Endothelial cell of umbilical vein (primary cell): ENCODE data around the gene DPH7. TPM values are rescaled to one million over a fixed set of nuclear protein-coding genes. Genes with fewer than 3 reads are reported as not detected.

Source experiments
- BruUV-seq: library from RNA; stranded (reverse); fragments of 400-500 nt; replicated peaks from 2 replicates; lab custom pipeline; 2021; lab: Mats Ljungman, UMichigan
- CTCF ChIA-PET: fragments of 300-600, 350-600 bp; sonication (Branson Sonifier 250); formaldehyde crosslinking; loops from one replicate; lab custom pipeline; 2021; ENCODE audit warnings: antibody characterized with exemption, inconsistent platforms; lab: Charles Lee
- POLR2A ChIA-PET: fragments of 300-600, 350-600 bp; sonication (Branson Sonifier 250); formaldehyde crosslinking; loops from one replicate; lab custom pipeline; 2021; ENCODE audit warnings: antibody characterized with exemption, inconsistent platforms; lab: Charles Lee
- DNase-seq: peaks from one replicate; pipeline ENCODE4 v3.0.0-alpha.2; 2011; ENCODE audit warnings: low read depth, low spot score
- FAIRE-seq: peaks from 2 replicates; lab custom pipeline; 2011; peaks lifted over from hg19 to GRCh38; lab: Jason Lieb, UNC
- H2AFZ ChIP-seq: 2 replicates; pipeline ENCODE4 v1.6.0; 2012; ENCODE audit warnings: low read depth, low read length, control low read depth, inconsistent platforms
- H3K27ac ChIP-seq: 2 replicates; pipeline ENCODE4 v1.5.1; 2011; ENCODE audit warnings: low read depth, mild to moderate bottlenecking, control low read depth, low read length, moderate library complexity; ENCODE audit not compliant: insufficient read depth
- H3K27me3 ChIP-seq, 2 experiments: 2 replicates each; pipeline versions ENCODE4 v1.6.0 to v1.6.1; 2011; ENCODE audit warnings: low read length in 2 of 2, mixed read lengths in 1 of 2; ENCODE audit not compliant: control insufficient read depth in 2 of 2, insufficient read depth in 2 of 2
- H3K36me3 ChIP-seq, 2 experiments: 2 replicates in 1 of 2; 3 replicates in 1 of 2; pipeline ENCODE4 v1.5.1; 2011; ENCODE audit warnings: low read length in 2 of 2, mild to moderate bottlenecking in 1 of 2, moderate library complexity in 1 of 2; ENCODE audit not compliant: control insufficient read depth in 2 of 2, insufficient read depth in 2 of 2; ENCODE audit errors: extremely low read depth in 1 of 2
- H3K4me1 ChIP-seq: 3 replicates; pipeline ENCODE4 v1.5.1; 2011; ENCODE audit warnings: mild to moderate bottlenecking, low read length; ENCODE audit not compliant: control insufficient read depth, insufficient read depth; ENCODE audit errors: extremely low read depth
- H3K4me2 ChIP-seq: 2 replicates; pipeline ENCODE4 v1.6.1; 2011; ENCODE audit warnings: low read length, control low read depth, mixed read lengths; ENCODE audit not compliant: insufficient read depth
- H3K4me3 ChIP-seq, 3 experiments: fragments of 200-600 bp in 1 of 3; sonication (generic), shearing (Covaris generic) in 1 of 3; replicated peaks in 1 of 3; 2 replicates each; pipeline ENCODE4 v1.5.1; 2011 to 2016; ENCODE audit warnings: control low read depth in 3 of 3, low read length in 3 of 3, mild to moderate bottlenecking in 2 of 3, inconsistent platforms in 1 of 3, low read depth in 1 of 3, moderate library complexity in 1 of 3; ENCODE audit not compliant: insufficient read depth in 1 of 3
- H3K79me2 ChIP-seq: 2 replicates; pipeline ENCODE4 v1.6.0; 2012; ENCODE audit warnings: low read length, inconsistent platforms; ENCODE audit not compliant: control insufficient read depth, insufficient read depth
- H3K9ac ChIP-seq: replicated peaks from 2 replicates; pipeline ENCODE3; 2011; ENCODE audit warnings: low read length, control low read depth; ENCODE audit not compliant: insufficient read depth; ENCODE audit errors: extremely low read depth
- H3K9me1 ChIP-seq: replicated peaks from 3 replicates; pipeline ENCODE4 v1.6.0; 2011; ENCODE audit warnings: mild to moderate bottlenecking, low read length; ENCODE audit not compliant: control insufficient read depth, insufficient read depth; ENCODE audit errors: extremely low read depth
- H3K9me3 ChIP-seq: replicated peaks from 2 replicates; pipeline ENCODE4 v1.5.1; 2012; ENCODE audit warnings: low read length, inconsistent platforms; ENCODE audit not compliant: control insufficient read depth, insufficient read depth
- H4K20me1 ChIP-seq: replicated peaks from 2 replicates; pipeline ENCODE3; 2011; ENCODE audit warnings: mild to moderate bottlenecking, low read length; ENCODE audit not compliant: control insufficient read depth, insufficient read depth; ENCODE audit errors: extremely low read depth
- EZH2 ChIP-seq: IDR thresholded peaks from 2 replicates; pipeline ENCODE4 v1.6.1; 2012; ENCODE audit warnings: borderline replicate concordance, low read depth, mild to moderate bottlenecking, moderate library complexity, low read length, inconsistent platforms; ENCODE audit not compliant: severe bottlenecking
- FOS ChIP-seq: IDR thresholded peaks from 2 replicates; pipeline ENCODE4 v1.6.1; 2011; ENCODE audit warnings: mild to moderate bottlenecking, low read length, moderate library complexity, borderline replicate concordance; ENCODE audit not compliant: insufficient read depth
- GATA2 ChIP-seq: IDR thresholded peaks from 2 replicates; pipeline ENCODE4 v1.7.0; 2011; ENCODE audit warnings: low read depth, mild to moderate bottlenecking, moderate library complexity, mixed read lengths, low read length; ENCODE audit not compliant: insufficient read length, insufficient read depth
- JUN ChIP-seq: IDR thresholded peaks from 2 replicates; pipeline ENCODE4 v1.6.1; 2011; ENCODE audit warnings: borderline replicate concordance, low read depth; ENCODE audit not compliant: insufficient read length, insufficient read depth
- MYC ChIP-seq: IDR thresholded peaks from one replicate; pipeline ENCODE4 v1.6.1; 2011; ENCODE audit warnings: mild to moderate bottlenecking, low read depth, low read length
- POLR2A ChIP-seq: IDR thresholded peaks from 2 replicates; pipeline ENCODE4 v1.6.1; 2012; ENCODE audit warnings: low read depth, mild to moderate bottlenecking, control low read depth, low read length
- POLR2AphosphoS5 ChIP-seq: IDR thresholded peaks from 2 replicates; pipeline ENCODE4 v1.6.1; 2012; ENCODE audit warnings: low read depth, mild to moderate bottlenecking, control low read depth, low read length, moderate library complexity; ENCODE audit not compliant: insufficient read depth
- dilution Hi-C: fragments of 300-500 bp; cut with MboI; formaldehyde crosslinking; loops from one replicate; pipeline ENCODE4 v1.15.0; 2019; ENCODE audit warnings: low sequenced_read_pairs; ENCODE audit not compliant: extremely low pct_ligation_motif_present
- intact Hi-C: fragments of 100-400 bp; cut with micrococcal nuclease; formaldehyde crosslinking; loops from one replicate; pipeline ENCODE4 v1.10.0; 2022
- polyA plus RNA-seq, 4 experiments: library from polyadenylated mRNA; depleted of rRNA in 3 of 4; stranded (reverse) in 3 of 4; unstranded in 1 of 4; fragments of >200 nt; gene quantifications; 2 replicates each; pipeline versions ENCODE4 v1.2.1 to v1.2.3, GENCODE V29; 2011 to 2012; ENCODE audit warnings: missing spikeins in 1 of 4
- total RNA-seq: library from RNA; stranded (reverse); gene quantifications from 2 replicates; pipeline ENCODE4 v1.2.3, GENCODE V29; 2021
- TF ChIP-seq, protein P1 (sequence below): IDR thresholded peaks from 2 replicates; pipeline ENCODE4 v1.6.1; 2011; ENCODE audit not compliant: insufficient read depth, insufficient read length
- TF ChIP-seq, protein P2 (sequence below), 2 donors: IDR thresholded peaks; 1 replicate in 1 of 2; 2 replicates in 1 of 2; pipeline ENCODE4 v1.5.1; 2011; ENCODE audit warnings: low read length in 2 of 2, mild to moderate bottlenecking in 2 of 2, moderate library complexity in 2 of 2, control low read depth in 1 of 2, inconsistent platforms in 1 of 2, low read depth in 1 of 2; ENCODE audit not compliant: insufficient read depth in 1 of 2; ENCODE audit errors: extremely low read depth in 1 of 2

DPH7 gene
- total and polyA plus RNA-seq, 2 donors (not counting 3 experiments of a cell fraction or from before 2014, with no cell fraction given) = 41.8 to 43.2 TPM

- Histone ChIP-seq H3K9me3 (no peaks in the 10 kb centered on the region), H3K4me2 (peak overlapping the region; percentile 89), H3K79me2 (peaks cover 72% of the 10 kb centered on the region), H3K4me3 (peak overlapping the region; percentile 42 to 82 (median 73)), H3K9me1 (no peaks in the 10 kb centered on the region), H3K27ac (no peak overlapping the region), H3K36me3 (peaks cover 0 to 8% of the 10 kb centered on the region in 2 experiments), H3K9ac (peak overlapping the region; percentile 48), H3K4me1 (peaks cover 22% of the 10 kb centered on the region), H2AFZ (no peak overlapping the region), H3K27me3 (no peaks in the 10 kb centered on the region), H4K20me1 (no peaks in the 10 kb centered on the region)
- FAIRE-seq (no peak), DNase-seq (no peak)
- ChIA-PET CTCF (interaction anchor here (0.8 to 1.7 kb wide), 4 partner anchors 13 to 75 kb away, joined by 3 to 10 read pairs (median 4); no protein-coding TSS in a partner anchor), POLR2A (no interaction called here)
- BruUV-seq = no TSS peak
- dilution Hi-C loops = no loop called here
- intact Hi-C loops = loop anchor here (5.0 kb wide), 1 partner anchor 52 kb away; no protein-coding TSS in a partner anchor
- TF ChIP-seq FOS (no peak), JUN (no peak), POLR2A (no peak), EZH2 (no peak), MYC (no peak), POLR2AphosphoS5 (no peak), GATA2 (no peak)
- TF ChIP-seq, protein P1, sequence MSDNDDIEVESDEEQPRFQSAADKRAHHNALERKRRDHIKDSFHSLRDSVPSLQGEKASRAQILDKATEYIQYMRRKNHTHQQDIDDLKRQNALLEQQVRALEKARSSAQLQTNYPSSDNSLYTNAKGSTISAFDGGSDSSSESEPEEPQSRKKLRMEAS = no peak
- TF ChIP-seq, protein P2, sequence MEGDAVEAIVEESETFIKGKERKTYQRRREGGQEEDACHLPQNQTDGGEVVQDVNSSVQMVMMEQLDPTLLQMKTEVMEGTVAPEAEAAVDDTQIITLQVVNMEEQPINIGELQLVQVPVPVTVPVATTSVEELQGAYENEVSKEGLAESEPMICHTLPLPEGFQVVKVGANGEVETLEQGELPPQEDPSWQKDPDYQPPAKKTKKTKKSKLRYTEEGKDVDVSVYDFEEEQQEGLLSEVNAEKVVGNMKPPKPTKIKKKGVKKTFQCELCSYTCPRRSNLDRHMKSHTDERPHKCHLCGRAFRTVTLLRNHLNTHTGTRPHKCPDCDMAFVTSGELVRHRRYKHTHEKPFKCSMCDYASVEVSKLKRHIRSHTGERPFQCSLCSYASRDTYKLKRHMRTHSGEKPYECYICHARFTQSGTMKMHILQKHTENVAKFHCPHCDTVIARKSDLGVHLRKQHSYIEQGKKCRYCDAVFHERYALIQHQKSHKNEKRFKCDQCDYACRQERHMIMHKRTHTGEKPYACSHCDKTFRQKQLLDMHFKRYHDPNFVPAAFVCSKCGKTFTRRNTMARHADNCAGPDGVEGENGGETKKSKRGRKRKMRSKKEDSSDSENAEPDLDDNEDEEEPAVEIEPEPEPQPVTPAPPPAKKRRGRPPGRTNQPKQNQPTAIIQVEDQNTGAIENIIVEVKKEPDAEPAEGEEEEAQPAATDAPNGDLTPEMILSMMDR (IDR thresholded peaks at IDR 0.05; ENCODE audit: extremely low read depth in 1 of 2, insufficient read depth in 1 of 2, low read depth in 1 of 2, low read length in 2 of 2) = no peak
Measured at GRCh38 chr9:137620048-137620405, 41.3 kb upstream of the DPH7 start.
